GM13977 (cell line): Measurements from ENCODE around the gene ARHGAP6.
"Not testable (repeated sequence)": the region's sequence is repeated elsewhere in the genome, so short reads cannot be mapped to it uniquely, and the experiment has no call there.

Source experiments
- DNase-seq: peaks from one replicate; pipeline ENCODE4 v3.0.0; 2012; ENCODE audit warnings: low spot score
- CTCF ChIP-seq: IDR thresholded peaks from 2 replicates; pipeline ENCODE4 v1.5.1; 2012; ENCODE audit warnings: mild to moderate bottlenecking, control low read depth; ENCODE audit not compliant: insufficient read depth; ENCODE audit errors: extremely low read depth, missing control alignments
- in situ Hi-C: fragments of 300-500 bp; cut with MboI; formaldehyde crosslinking; loops from one replicate; pipeline ENCODE4 v1.12.0; 2022; ENCODE audit warnings: low sequenced_read_pairs, low pct_unique_long_range_greater_than_20kb, mixed read lengths, inconsistent platforms; ENCODE audit not compliant: unreplicated experiment

The ARHGAP6 gene

GRCh38 chrX:11579636-11580600 is 85.8 kb downstream of the ARHGAP6 start:
- TF ChIP-seq CTCF = no peak
- DNase-seq = no peak
- in situ Hi-C loops = no loop called here

DNA sequence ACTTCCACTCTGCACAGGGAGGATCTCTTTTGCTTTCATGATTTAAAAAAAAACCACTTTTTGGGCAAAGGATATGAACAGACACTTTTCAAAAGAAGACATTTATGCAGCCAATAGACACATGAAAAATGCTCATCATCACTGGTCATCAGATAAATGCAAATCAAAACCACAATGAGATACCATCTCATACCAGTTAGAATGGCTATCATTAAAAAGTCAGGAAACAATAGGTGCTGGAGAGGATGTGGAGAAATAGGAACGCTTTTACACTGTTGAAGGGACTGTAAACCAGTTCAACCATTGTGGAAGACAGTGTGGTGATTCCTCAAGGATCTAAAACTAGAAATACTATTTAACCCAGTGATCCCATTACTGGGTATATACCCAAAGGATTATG is 87.4 kb downstream of the ARHGAP6 start:
- in situ Hi-C loops, DNase-seq: not testable (repeated sequence)

GRCh38 chrX:11577603-11578002 is 88.1 kb downstream of the ARHGAP6 start:
- in situ Hi-C loops = no loop called here
- TF ChIP-seq CTCF = no peak
- DNase-seq = no peak

DNA sequence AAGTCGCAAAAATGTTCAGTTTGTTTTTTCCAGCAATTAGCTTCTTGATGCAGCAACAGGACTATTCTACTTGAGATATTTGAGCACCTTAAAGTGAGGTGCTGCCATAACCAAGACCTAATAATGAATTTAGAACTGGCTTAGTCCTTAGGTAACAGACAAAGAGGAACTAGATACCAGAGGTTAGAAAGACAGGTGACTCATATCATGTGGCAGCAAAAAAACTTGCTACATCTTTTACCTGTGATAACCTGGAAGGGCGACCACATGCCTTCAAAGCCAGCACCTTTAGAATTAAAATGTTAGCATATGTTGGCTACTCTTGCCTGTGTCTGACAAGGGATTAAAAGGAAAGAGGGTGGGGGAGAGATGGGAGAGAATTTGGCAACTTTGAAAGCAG is 90.4 kb downstream of the ARHGAP6 start:
- DNase-seq = no peak
- in situ Hi-C loops = no loop called here
- no peak for TF ChIP-seq CTCF

GRCh38 chrX:11567528-11568220 is 98.0 kb downstream of the ARHGAP6 start:
- no peak for DNase-seq
- no peak for TF ChIP-seq CTCF
- in situ Hi-C loops = no loop called here

DNA sequence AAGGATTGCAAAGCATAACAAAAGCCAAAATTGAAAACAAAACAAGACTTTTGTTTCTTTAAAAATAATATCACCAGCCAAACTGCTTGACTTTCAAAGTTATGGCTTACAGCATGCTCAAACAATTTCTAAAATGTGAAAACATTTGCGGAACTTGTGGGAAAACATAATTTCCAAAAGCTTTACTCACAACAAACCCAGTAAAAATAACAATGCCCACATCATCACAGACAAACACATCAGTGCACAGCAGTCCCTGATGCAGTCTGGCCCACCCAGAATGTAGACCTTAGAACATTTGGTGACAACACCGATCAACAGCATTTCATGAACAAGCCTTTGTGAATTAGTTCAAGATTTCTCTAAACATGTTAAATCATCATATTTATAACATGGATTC is 98.9 kb downstream of the ARHGAP6 start:
- no peak for DNase-seq
- in situ Hi-C loops = no loop called here
- TF ChIP-seq CTCF = no peak

DNA sequence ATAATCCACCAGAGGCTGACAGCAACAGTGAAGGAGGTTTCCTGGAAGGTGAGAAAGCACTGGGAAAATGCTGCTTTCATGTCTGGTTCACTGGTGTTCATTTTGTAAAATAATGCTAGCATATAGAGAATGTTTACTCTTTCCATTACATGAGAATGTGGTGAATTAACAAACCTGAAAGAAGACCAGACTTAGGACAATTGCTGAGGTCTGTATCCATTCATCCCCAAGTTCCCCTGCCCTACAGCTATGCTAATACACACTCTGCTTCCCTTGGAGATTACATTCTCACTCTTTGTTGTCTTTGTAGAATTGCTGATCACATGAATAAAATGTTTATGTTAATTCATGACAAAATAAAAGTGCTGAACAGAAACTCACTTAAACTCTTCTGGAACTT is 99.5 kb downstream of the ARHGAP6 start:
- DNase-seq = no peak
- in situ Hi-C loops = no loop called here
- no peak for TF ChIP-seq CTCF
